Endothelial cell of umbilical vein (primary cell): Measurements from ENCODE around the gene ANTXRL. TPM values are rescaled to one million over a fixed set of nuclear protein-coding genes. Genes with fewer than 3 reads are reported as not detected.

Experiments used
- BruUV-seq: library from RNA; stranded (reverse); fragments of 400-500 nt; replicated peaks from 2 replicates; lab custom pipeline; 2021; lab: Mats Ljungman, UMichigan
- CTCF ChIA-PET: fragments of 300-600, 350-600 bp; sonication (Branson Sonifier 250); formaldehyde crosslinking; loops from one replicate; lab custom pipeline; 2021; ENCODE audit warnings: antibody characterized with exemption, inconsistent platforms; lab: Charles Lee
- POLR2A ChIA-PET: fragments of 300-600, 350-600 bp; sonication (Branson Sonifier 250); formaldehyde crosslinking; loops from one replicate; lab custom pipeline; 2021; ENCODE audit warnings: antibody characterized with exemption, inconsistent platforms; lab: Charles Lee
- DNase-seq: peaks from one replicate; pipeline ENCODE4 v3.0.0-alpha.2; 2011; ENCODE audit warnings: low read depth, low spot score
- FAIRE-seq: peaks from 2 replicates; lab custom pipeline; 2011; peaks lifted over from hg19 to GRCh38; lab: Jason Lieb, UNC
- H2AFZ ChIP-seq: 2 replicates; pipeline ENCODE4 v1.6.0; 2012; ENCODE audit warnings: low read depth, low read length, control low read depth, inconsistent platforms
- H3K27ac ChIP-seq: 2 replicates; pipeline ENCODE4 v1.5.1; 2011; ENCODE audit warnings: low read depth, mild to moderate bottlenecking, control low read depth, low read length, moderate library complexity; ENCODE audit not compliant: insufficient read depth
- H3K27me3 ChIP-seq, 2 experiments: 2 replicates each; pipeline versions ENCODE4 v1.6.0 to v1.6.1; 2011; ENCODE audit warnings: low read length in 2 of 2, mixed read lengths in 1 of 2; ENCODE audit not compliant: control insufficient read depth in 2 of 2, insufficient read depth in 2 of 2
- H3K36me3 ChIP-seq, 2 experiments: 2 replicates in 1 of 2; 3 replicates in 1 of 2; pipeline ENCODE4 v1.5.1; 2011; ENCODE audit warnings: low read length in 2 of 2, mild to moderate bottlenecking in 1 of 2, moderate library complexity in 1 of 2; ENCODE audit not compliant: control insufficient read depth in 2 of 2, insufficient read depth in 2 of 2; ENCODE audit errors: extremely low read depth in 1 of 2
- H3K4me1 ChIP-seq: 3 replicates; pipeline ENCODE4 v1.5.1; 2011; ENCODE audit warnings: mild to moderate bottlenecking, low read length; ENCODE audit not compliant: control insufficient read depth, insufficient read depth; ENCODE audit errors: extremely low read depth
- H3K4me2 ChIP-seq: 2 replicates; pipeline ENCODE4 v1.6.1; 2011; ENCODE audit warnings: low read length, control low read depth, mixed read lengths; ENCODE audit not compliant: insufficient read depth
- H3K4me3 ChIP-seq, 3 experiments: fragments of 200-600 bp in 1 of 3; sonication (generic), shearing (Covaris generic) in 1 of 3; replicated peaks in 1 of 3; 2 replicates each; pipeline ENCODE4 v1.5.1; 2011 to 2016; ENCODE audit warnings: control low read depth in 3 of 3, low read length in 3 of 3, mild to moderate bottlenecking in 2 of 3, inconsistent platforms in 1 of 3, low read depth in 1 of 3, moderate library complexity in 1 of 3; ENCODE audit not compliant: insufficient read depth in 1 of 3
- H3K79me2 ChIP-seq: 2 replicates; pipeline ENCODE4 v1.6.0; 2012; ENCODE audit warnings: low read length, inconsistent platforms; ENCODE audit not compliant: control insufficient read depth, insufficient read depth
- H3K9ac ChIP-seq: replicated peaks from 2 replicates; pipeline ENCODE3; 2011; ENCODE audit warnings: low read length, control low read depth; ENCODE audit not compliant: insufficient read depth; ENCODE audit errors: extremely low read depth
- H3K9me1 ChIP-seq: replicated peaks from 3 replicates; pipeline ENCODE4 v1.6.0; 2011; ENCODE audit warnings: mild to moderate bottlenecking, low read length; ENCODE audit not compliant: control insufficient read depth, insufficient read depth; ENCODE audit errors: extremely low read depth
- H3K9me3 ChIP-seq: replicated peaks from 2 replicates; pipeline ENCODE4 v1.5.1; 2012; ENCODE audit warnings: low read length, inconsistent platforms; ENCODE audit not compliant: control insufficient read depth, insufficient read depth
- H4K20me1 ChIP-seq: replicated peaks from 2 replicates; pipeline ENCODE3; 2011; ENCODE audit warnings: mild to moderate bottlenecking, low read length; ENCODE audit not compliant: control insufficient read depth, insufficient read depth; ENCODE audit errors: extremely low read depth
- EZH2 ChIP-seq: IDR thresholded peaks from 2 replicates; pipeline ENCODE4 v1.6.1; 2012; ENCODE audit warnings: borderline replicate concordance, low read depth, mild to moderate bottlenecking, moderate library complexity, low read length, inconsistent platforms; ENCODE audit not compliant: severe bottlenecking
- FOS ChIP-seq: IDR thresholded peaks from 2 replicates; pipeline ENCODE4 v1.6.1; 2011; ENCODE audit warnings: mild to moderate bottlenecking, low read length, moderate library complexity, borderline replicate concordance; ENCODE audit not compliant: insufficient read depth
- GATA2 ChIP-seq: IDR thresholded peaks from 2 replicates; pipeline ENCODE4 v1.7.0; 2011; ENCODE audit warnings: low read depth, mild to moderate bottlenecking, moderate library complexity, mixed read lengths, low read length; ENCODE audit not compliant: insufficient read length, insufficient read depth
- JUN ChIP-seq: IDR thresholded peaks from 2 replicates; pipeline ENCODE4 v1.6.1; 2011; ENCODE audit warnings: borderline replicate concordance, low read depth; ENCODE audit not compliant: insufficient read length, insufficient read depth
- MAX ChIP-seq: IDR thresholded peaks from 2 replicates; pipeline ENCODE4 v1.6.1; 2011; ENCODE audit not compliant: insufficient read depth, insufficient read length
- MYC ChIP-seq: IDR thresholded peaks from one replicate; pipeline ENCODE4 v1.6.1; 2011; ENCODE audit warnings: mild to moderate bottlenecking, low read depth, low read length
- POLR2A ChIP-seq: IDR thresholded peaks from 2 replicates; pipeline ENCODE4 v1.6.1; 2012; ENCODE audit warnings: low read depth, mild to moderate bottlenecking, control low read depth, low read length
- POLR2AphosphoS5 ChIP-seq: IDR thresholded peaks from 2 replicates; pipeline ENCODE4 v1.6.1; 2012; ENCODE audit warnings: low read depth, mild to moderate bottlenecking, control low read depth, low read length, moderate library complexity; ENCODE audit not compliant: insufficient read depth
- dilution Hi-C: fragments of 300-500 bp; cut with MboI; formaldehyde crosslinking; loops from one replicate; pipeline ENCODE4 v1.15.0; 2019; ENCODE audit warnings: low sequenced_read_pairs; ENCODE audit not compliant: extremely low pct_ligation_motif_present
- intact Hi-C: fragments of 100-400 bp; cut with micrococcal nuclease; formaldehyde crosslinking; loops from one replicate; pipeline ENCODE4 v1.10.0; 2022
- polyA plus RNA-seq, 4 experiments: library from polyadenylated mRNA; depleted of rRNA in 3 of 4; stranded (reverse) in 3 of 4; unstranded in 1 of 4; fragments of >200 nt; gene quantifications; 2 replicates each; pipeline versions ENCODE4 v1.2.1 to v1.2.3, GENCODE V29; 2011 to 2012; ENCODE audit warnings: missing spikeins in 1 of 4
- total RNA-seq: library from RNA; stranded (reverse); gene quantifications from 2 replicates; pipeline ENCODE4 v1.2.3, GENCODE V29; 2021

ANTXRL gene
- total and polyA plus RNA-seq, 2 donors (not counting 3 experiments of a cell fraction or from before 2014, with no cell fraction given): not detected

- H3K4me2 ChIP-seq: no peak overlapping the region
- BruUV-seq: no TSS peak
- H3K4me1 ChIP-seq: no peaks in the 10 kb centered on the region
- POLR2A ChIA-PET: no interaction called here
- FAIRE-seq (no peak), DNase-seq (no peak)
- no peak overlapping the region for H2AFZ ChIP-seq
- H3K9me3 ChIP-seq: no peaks in the 10 kb centered on the region
- no peaks in the 10 kb centered on the region for H3K9me1 ChIP-seq
- CTCF ChIA-PET: interaction anchor here (1.5 to 4.1 kb wide), 2 partner anchors 10 to 18 kb away, joined by 3 to 31 read pairs; no protein-coding TSS in a partner anchor
- TF ChIP-seq GATA2: no peak
- TF ChIP-seq POLR2AphosphoS5: no peak
- TF ChIP-seq FOS: no peak
- no peak for TF ChIP-seq MAX
- TF ChIP-seq POLR2A: no peak
- TF ChIP-seq MYC: no peak
- no peak for TF ChIP-seq EZH2
- TF ChIP-seq JUN: no peak
- dilution Hi-C loops (no loop called here), intact Hi-C loops (no loop called here)
- H3K27me3 ChIP-seq: peaks cover 3% of the 10 kb centered on the region in 2 experiments
- H3K4me3 ChIP-seq: no peak overlapping the region
- H3K27ac ChIP-seq: no peak overlapping the region
- no peaks in the 10 kb centered on the region for H3K79me2 ChIP-seq
- no peak overlapping the region for H3K9ac ChIP-seq
- H3K36me3 ChIP-seq: no peaks in the 10 kb centered on the region
- H4K20me1 ChIP-seq: no peaks in the 10 kb centered on the region
Measured at GRCh38 chr10:46237815-46238510, 48.8 kb upstream of the ANTXRL start.
